ENCODE data around the gene VPS72.

VPS72 gene

GRCh38 chr1:151184211-151184610 is 5.8 kb downstream of the VPS72 start:
- DNase-seq = no peak

DNA sequence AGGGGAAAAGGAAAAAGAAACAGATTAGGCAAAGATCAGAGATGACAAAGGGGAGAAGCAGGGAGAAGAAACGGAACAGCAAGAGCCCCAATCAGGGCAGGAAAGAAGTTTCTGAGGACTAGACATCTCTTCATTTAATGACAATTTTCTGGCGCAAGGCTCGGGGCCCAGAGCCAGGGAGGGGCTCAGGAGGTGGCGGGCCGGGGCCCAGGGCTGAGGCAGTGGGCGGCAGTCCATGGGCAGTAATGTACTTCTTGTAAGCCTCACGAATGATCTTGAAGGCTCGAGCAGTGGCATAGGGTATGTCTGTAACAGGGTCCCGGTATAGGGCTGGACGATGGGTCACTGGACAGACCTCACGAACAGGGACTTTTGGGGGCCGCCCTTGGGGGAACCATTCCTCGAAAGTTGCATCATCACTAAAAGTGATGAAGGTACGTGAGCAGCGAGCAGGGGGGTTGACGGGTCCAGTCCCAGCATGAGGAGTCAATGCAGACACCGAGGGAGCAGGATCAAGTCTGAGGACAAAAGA is 13.4 kb downstream of the VPS72 start:
- DNase-seq = no peak

GRCh38 chr1:151175863-151176262 is 14.1 kb downstream of the VPS72 start, which contains the start of gene TMOD4:
TMOD4 (minus strand) TSS chr1:151175981; CDS start chr1:151174875, 1,106 bp downstream.
- DNase-seq = no peak

- DNase-seq = no peak
Observed at GRCh38 chr1:151175041-151175741, 14.8 kb downstream of the VPS72 start.

DNA sequence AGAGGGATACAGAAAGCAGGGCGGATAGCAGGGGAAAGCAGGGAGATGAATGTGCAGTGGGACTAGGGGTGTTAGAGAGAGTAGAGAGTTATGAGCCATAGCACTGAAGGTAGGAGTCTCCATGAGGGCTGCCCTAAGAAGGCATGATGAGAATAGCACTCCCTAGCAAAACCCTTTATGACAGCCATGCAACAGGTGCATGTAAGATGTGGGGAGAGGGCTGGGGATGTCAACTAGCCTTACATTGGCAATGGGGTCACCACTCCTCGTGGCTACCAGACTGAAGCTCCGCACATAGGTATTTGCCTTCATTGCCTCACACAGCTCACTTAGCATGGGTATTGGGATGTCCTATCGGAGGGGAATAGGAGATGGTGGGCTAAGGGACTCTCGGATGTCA is 18.8 kb downstream of the VPS72 start:
- DNase-seq = no peak

DNA sequence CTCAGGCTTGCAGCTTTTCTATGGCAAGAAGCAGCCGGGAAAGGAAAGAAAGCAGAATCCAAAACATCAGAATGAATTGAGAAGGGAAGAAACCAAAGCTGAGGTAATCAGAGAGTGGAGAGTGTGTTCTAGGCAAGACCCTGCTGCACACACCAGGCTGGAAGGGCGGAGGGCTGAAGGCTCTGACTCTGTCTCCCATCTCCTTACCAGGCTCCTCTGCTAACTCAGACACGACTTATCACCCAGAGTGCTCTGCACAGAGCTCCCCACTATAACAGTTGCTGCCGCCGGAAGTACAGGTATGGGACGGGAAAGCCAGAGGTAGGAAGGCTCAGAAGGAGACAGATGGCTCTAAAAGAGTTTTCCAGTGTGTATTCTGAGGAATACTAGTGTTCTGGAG is 22.9 kb downstream of the VPS72 start:
- DNase-seq = no peak

GRCh38 chr1:151166505-151166956 is 23.5 kb downstream of the VPS72 start:
- DNase-seq = peak; percentile 42

DNA sequence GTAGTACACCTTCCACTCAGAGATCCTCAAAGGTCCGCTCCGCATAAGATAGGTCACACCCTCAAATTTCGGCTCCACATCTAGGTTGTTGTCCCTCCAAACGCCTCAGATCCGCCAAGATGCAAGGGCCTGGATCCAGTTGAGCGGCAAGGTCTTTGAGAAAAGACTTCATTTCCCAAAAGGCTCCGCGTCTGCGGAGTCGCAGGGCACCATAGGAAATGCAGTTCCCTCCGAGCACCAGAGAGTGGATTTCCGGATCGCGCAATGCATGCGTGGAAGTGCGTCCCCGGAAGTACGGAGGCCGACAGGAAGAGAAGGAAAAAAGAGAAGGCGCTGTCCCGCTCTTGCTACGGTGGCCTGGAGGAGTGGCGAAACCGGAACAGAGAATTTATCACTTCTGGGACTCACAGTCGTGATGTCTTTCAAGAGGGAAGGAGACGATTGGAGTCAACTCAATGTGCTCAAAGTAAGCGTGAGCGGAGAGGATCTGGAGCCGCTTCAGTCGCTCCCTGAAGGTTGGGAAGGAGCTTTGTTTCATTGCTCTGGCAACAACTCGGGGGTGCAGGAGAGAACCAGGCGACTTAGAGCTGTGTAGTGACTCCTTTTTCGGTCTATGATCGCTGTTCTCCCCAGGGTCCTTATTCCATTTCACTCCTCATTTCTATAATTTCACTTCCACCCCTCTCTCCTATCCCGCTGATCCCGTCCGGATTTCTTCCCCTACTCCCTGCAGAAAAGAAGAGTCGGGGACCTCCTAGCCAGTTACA is 24.1 kb downstream of the VPS72 start, which contains the start of the genes LYSMD1 and SCNM1:
LYSMD1 (minus strand) TSS at position 165 of the 767 bp plus-strand sequence. CDS start 644 bp downstream, outside the sequence.
SCNM1 (plus strand) TSS at position 407 of the 767 bp plus-strand sequence; CDS start at position 416, 9 bp downstream.
- DNase-seq = peak; percentile 98

- DNase-seq = peak; percentile 68
Observed at GRCh38 chr1:151165281-151165737, 24.7 kb downstream of the VPS72 start.

- DNase-seq = no peak
Observed at GRCh38 chr1:151164732-151165280, 25.2 kb downstream of the VPS72 start.

DNA sequence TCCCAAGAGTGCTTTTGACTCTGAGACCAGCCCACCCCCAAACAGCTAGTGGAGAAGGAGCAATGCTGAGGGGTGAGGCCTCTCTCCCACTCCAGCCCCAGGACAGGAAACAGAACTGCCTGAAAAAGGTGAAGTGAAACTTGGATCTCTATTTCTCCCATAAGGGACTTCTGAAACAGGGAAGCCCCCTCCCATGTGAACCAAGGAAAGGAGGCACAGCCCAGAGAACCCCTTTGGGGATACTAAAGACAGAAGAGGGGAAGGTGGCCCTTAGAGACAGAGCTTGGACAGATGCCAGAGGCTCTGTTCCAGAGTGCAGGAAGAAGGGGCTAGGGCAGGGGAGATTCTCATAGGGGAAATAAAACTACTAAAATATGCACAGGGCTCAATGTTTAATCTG is 30.6 kb downstream of the VPS72 start:
- DNase-seq = no peak

GRCh38 chr1:151158751-151159251 is 31.2 kb downstream of the VPS72 start:
- no peak for DNase-seq

GRCh38 chr1:151158326-151158725 is 31.7 kb downstream of the VPS72 start:
- DNase-seq = no peak

DNA sequence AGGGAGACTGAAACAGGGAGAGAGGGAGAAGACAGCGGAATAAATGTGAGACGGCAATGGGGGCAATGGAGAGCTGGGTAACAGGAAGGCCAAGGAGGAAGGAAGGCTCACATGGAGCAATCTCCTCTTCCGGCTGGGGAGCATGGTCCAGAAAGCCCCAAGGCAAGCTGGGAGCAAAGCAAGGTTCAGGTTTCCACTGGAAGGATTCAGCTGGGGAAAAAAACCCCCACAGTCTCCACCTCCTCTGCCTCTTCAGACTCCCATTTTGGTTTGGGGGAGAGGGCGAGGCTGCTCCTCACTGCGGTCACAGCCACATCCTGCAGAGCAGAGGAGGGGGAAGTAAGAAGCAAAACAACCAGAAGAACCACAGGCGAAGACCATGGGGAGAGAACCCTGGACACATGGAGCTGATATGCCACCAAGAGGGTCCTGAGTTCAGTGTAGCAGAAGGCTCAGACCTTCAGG is 32.9 kb downstream of the VPS72 start:
- DNase-seq = no peak

- no peak for DNase-seq
Observed at GRCh38 chr1:151156515-151156819, 33.5 kb downstream of the VPS72 start, which contains the start of gene TNFAIP8L2. TNFAIP8L2 (plus strand) TSS chr1:151156649; CDS start chr1:151158698, 2,049 bp downstream.

- DNase-seq = no peak
Observed at GRCh38 chr1:151147665-151148064, 42.3 kb downstream of the VPS72 start.

DNA sequence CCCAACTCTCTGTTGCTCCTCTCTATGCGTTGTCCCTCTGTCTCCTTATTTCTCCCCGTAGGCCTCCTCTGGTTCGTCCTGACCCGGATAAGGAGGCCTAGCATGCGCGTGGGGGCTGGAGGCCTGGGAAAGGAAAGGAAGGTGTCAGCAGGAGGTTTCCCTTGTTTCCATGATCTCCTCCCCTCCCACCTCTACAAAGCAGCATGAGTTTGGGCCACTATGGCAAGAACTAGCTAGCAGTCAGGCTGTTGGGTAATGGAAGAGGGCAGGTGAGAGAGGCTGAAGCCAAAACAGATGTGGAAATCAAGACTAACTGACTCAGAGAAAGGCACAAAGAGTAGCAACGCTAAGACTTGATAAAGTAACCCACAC is 42.9 kb downstream of the VPS72 start:
- DNase-seq = no peak

DNA sequence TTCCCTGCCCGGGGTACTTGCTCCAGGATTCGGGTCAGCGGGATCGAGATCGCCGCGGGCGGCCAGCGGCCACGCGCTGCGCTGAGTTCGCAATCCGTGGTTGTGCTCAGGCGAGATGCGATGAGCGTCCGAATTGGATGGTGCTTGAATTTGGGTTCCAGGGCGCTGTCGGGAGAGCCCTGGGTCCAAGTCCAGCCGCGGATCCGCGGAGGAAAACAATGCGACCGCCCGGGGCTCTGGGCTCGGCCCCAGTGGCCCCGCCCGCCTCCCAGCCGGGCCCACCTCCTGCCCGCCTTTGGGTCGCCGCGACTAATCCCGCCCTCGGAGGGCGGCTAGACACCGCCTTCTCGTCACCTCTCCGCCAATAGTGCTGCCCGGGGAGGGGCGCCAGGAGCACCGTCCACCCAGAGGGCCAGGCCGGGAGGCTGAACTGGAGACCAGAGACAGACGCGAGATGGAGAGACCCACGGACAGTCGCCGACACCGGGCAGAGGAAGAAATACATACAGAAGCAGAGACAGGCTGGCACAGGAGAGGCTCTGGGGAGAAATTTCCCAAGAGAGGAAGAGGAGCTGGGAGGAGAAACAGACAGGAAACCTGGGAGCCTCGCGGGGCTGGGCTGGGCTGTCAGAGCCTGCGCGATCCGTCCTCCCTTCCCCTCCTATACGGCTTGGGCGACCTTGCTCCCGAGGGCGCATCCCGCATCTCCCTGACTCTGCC is 43.4 kb downstream of the VPS72 start, which contains the start of gene SEMA6C:
SEMA6C (minus strand) TSS at position 220 of the 720 bp plus-strand sequence. CDS start 4,010 bp downstream, outside the sequence.
- DNase-seq = peak; percentile 92

- DNase-seq = no peak
Observed at GRCh38 chr1:151146072-151146411, 44.0 kb downstream of the VPS72 start.

GRCh38 chr1:151145304-151146071 is 44.5 kb downstream of the VPS72 start:
- DNase-seq = peak; percentile 10

All from NCI-H146 (cell line).